Activated T-cell treated with anti-CD3 and anti-CD28 coated beads, Interleukin-2, amount 50 U/mL, for 72 hours (primary cell): ENCODE measurements around the gene EMX1. TPM values are rescaled to one million over a fixed set of nuclear protein-coding genes. Genes with fewer than 3 reads are reported as not detected.

Experiments used
- ATAC-seq, 2 donors: fragments of 150-1000 bp; cut with Tn5 transposase; replicated peaks in 1 of 2; 2 replicates each; pipeline ENCODE4 v1.10.0; 2021; ENCODE audit warnings: moderate library complexity in 2 of 2, mild to moderate bottlenecking in 1 of 2
- DNase-seq, 2 donors: peaks; one replicate each; pipeline ENCODE4 v3.0.0; 2021 to 2022; ENCODE audit warnings: mixed read lengths in 1 of 2
- H3K27ac Mint-ChIP-seq: one replicate; pipeline ENCODE4 v1.8.0; 2022; ENCODE audit warnings: mild to moderate bottlenecking, moderate library complexity, mixed read lengths
- H3K27me3 Mint-ChIP-seq: one replicate; pipeline ENCODE4 v1.8.0; 2022; ENCODE audit warnings: low read depth, mixed read lengths
- H3K36me3 Mint-ChIP-seq, 2 donors: one replicate each; pipeline ENCODE4 v1.8.0; 2022; ENCODE audit warnings: mixed read lengths in 2 of 2, mild to moderate bottlenecking in 1 of 2; ENCODE audit not compliant: insufficient read depth in 2 of 2
- H3K4me1 Mint-ChIP-seq: one replicate; pipeline ENCODE4 v1.8.0; 2022; ENCODE audit warnings: low read depth, mixed read lengths
- H3K4me3 Mint-ChIP-seq, 2 donors: one replicate each; pipeline ENCODE4 v1.8.0; 2022; ENCODE audit warnings: mild to moderate bottlenecking in 2 of 2, mixed read lengths in 2 of 2, moderate library complexity in 2 of 2
- H3K9me3 Mint-ChIP-seq, 2 donors: one replicate each; pipeline ENCODE4 v1.8.0; 2022; ENCODE audit warnings: mixed read lengths in 2 of 2
- total RNA-seq, 2 donors: library from RNA; stranded (reverse); gene quantifications; one replicate each; pipeline ENCODE4 v1.2.3, GENCODE V29; 2022

The EMX1 gene
- total RNA-seq, 2 donors from 2014 or later = 0.44 to 0.50 TPM

DNA sequence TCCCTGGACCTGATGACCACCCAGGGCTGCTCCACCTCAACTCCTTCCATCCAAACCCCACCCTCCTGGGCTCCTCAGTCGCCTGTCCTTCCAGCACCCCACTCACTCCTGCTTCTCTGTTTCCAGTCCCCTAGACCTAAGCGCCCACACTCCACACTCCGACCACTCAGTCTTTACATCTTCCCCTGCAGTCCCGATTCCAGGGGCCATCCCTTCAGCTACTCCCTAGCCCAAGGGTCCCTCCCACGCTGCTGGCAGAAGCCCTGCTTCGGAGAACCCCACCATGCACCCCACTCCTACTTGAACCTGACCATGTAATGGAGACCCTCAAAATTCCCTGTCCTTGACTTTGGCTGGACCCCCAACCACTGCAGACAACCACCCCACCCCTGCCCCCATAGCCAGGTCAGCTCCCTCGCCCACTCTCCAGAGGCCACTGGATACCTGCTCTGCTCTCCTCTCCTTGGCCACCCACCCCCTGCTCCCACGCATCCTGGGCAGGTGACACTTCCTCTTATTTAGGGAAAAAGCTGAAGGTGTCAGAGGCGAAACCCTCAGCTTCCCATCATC, 28.2 kb downstream of the EMX1 start:
- no peaks in the 10 kb centered on the region for H3K4me1 Mint-ChIP-seq
- H3K36me3 Mint-ChIP-seq = no peaks in the 10 kb centered on the region
- no peak overlapping the region for H3K4me3 Mint-ChIP-seq
- H3K27me3 Mint-ChIP-seq = no peaks in the 10 kb centered on the region
- no peak overlapping the region for H3K27ac Mint-ChIP-seq
- ATAC-seq = no peak
- H3K9me3 Mint-ChIP-seq = no peaks in the 10 kb centered on the region
- no peak for DNase-seq

DNA sequence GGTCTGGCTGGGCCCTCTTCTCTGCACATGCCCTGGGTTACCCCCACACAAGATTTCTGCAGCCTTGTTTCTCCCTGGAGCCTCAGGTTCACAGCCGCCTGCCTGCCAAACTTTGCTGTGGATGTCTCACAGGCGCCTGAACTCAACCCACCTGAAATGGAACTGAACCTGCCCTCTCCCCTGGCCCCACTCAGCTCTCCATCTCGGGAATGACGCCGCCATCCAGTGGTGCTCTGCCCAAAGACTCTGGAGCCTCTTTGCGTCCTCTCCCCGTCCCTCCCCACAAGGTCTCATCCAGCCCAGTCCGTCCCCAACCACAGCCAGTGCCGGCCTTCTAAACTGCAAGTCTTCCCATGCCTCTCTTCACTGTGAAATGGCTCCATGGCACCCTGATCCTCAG, 29.1 kb downstream of the EMX1 start:
- H3K27ac Mint-ChIP-seq = no peak overlapping the region
- no peaks in the 10 kb centered on the region for H3K4me1 Mint-ChIP-seq
- DNase-seq (no peak), ATAC-seq (no peak)
- H3K4me3 Mint-ChIP-seq = no peak overlapping the region
- H3K27me3 Mint-ChIP-seq = no peaks in the 10 kb centered on the region
- H3K36me3 Mint-ChIP-seq = no peaks in the 10 kb centered on the region
- no peaks in the 10 kb centered on the region for H3K9me3 Mint-ChIP-seq

DNA sequence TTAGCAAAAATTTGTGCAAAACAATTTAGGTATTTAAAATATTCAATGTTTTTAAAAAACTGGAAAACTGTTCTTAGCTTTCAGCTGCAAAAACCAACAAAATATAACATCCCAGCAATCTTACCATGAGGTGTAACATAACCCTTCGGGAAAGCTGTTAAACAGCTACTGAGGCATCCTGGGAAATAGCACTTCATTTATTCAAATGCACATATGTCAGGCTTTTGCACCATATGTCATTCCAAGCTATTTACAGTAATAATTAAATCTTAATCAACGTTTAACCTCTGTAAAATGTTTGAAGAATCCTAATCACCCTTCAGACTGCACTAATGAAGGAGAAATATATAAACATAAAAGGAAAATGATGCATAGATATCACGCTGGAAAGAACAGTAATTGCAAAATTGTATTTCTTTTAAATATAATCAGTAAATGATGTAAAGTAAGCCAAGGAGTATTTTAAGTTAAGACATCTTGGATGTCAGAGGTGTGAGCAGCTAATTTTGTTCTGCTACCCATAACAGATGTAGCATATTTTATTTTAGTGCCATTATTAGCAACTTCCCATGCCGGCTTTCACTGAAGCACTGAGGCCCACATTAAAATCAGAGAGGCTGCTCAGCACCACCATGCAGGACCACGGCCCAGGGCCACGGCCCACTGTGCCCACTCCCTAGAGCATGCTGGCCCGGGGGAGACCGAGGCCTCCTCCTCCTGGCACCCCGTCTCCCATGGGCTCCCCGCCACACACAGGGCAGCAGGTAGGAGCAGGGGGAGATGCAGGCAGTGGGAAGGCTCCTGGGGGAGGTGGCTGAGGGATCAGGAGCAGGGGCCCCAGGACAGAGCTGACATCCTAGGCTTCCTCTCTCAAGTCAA, 30.9 kb downstream of the EMX1 start:
- H3K9me3 Mint-ChIP-seq = no peaks in the 10 kb centered on the region
- no peak for DNase-seq
- no peak overlapping the region for H3K27ac Mint-ChIP-seq
- ATAC-seq = no peak
- no peaks in the 10 kb centered on the region for H3K36me3 Mint-ChIP-seq
- H3K4me3 Mint-ChIP-seq = no peak overlapping the region
- H3K4me1 Mint-ChIP-seq = no peaks in the 10 kb centered on the region
- no peaks in the 10 kb centered on the region for H3K27me3 Mint-ChIP-seq

DNA sequence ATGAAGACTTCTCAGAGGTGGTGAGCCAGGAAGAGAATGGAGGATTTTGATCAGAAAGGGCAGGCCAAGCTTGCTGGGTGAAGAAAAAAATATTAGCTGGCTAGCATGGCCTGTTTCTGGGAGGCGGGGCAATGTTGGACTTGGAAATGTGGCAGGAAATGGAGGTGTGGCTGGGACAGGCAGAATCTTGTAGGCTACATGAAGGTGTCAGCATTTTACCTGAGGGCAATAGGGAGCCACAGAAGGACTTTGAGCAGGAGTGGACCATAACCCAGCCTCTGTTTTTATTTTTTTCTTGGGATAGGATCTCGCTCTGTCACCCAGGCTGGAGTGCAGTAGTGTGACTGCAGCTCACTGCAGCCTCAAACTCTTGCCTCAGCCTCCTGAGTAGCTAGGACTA, 31.7 kb downstream of the EMX1 start:
- no peak for ATAC-seq
- no peaks in the 10 kb centered on the region for H3K36me3 Mint-ChIP-seq
- H3K4me1 Mint-ChIP-seq = peaks cover 4% of the 10 kb centered on the region
- no peak overlapping the region for H3K27ac Mint-ChIP-seq
- no peak overlapping the region for H3K4me3 Mint-ChIP-seq
- DNase-seq = no peak
- H3K9me3 Mint-ChIP-seq = no peaks in the 10 kb centered on the region
- no peaks in the 10 kb centered on the region for H3K27me3 Mint-ChIP-seq

DNA sequence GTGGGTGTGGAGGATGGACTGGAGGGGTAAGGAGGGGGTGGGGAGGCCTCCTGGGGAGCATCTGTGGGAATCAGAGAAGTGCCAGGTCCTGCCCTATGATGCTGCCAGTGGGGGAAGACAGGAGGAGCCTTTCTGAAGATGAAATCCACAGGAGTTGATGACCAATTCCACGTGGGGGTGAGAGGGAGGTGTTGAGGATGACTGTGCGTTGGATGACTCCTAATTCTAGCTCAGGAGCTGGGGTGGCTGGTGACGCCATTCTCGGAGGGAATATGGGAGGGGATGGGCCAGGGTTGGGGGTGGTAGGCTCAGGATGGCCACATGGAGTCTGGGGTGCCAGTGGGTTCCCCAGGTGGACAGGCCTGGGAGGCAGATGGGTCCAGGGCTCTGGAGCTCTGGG, 32.3 kb downstream of the EMX1 start:
- Mint-ChIP-seq H3K27me3 (no peaks in the 10 kb centered on the region), H3K9me3 (no peaks in the 10 kb centered on the region), H3K36me3 (no peaks in the 10 kb centered on the region), H3K4me3 (no peak overlapping the region), H3K27ac (no peak overlapping the region), H3K4me1 (peaks cover 10% of the 10 kb centered on the region)
- no peak for DNase-seq
- no peak for ATAC-seq

DNA sequence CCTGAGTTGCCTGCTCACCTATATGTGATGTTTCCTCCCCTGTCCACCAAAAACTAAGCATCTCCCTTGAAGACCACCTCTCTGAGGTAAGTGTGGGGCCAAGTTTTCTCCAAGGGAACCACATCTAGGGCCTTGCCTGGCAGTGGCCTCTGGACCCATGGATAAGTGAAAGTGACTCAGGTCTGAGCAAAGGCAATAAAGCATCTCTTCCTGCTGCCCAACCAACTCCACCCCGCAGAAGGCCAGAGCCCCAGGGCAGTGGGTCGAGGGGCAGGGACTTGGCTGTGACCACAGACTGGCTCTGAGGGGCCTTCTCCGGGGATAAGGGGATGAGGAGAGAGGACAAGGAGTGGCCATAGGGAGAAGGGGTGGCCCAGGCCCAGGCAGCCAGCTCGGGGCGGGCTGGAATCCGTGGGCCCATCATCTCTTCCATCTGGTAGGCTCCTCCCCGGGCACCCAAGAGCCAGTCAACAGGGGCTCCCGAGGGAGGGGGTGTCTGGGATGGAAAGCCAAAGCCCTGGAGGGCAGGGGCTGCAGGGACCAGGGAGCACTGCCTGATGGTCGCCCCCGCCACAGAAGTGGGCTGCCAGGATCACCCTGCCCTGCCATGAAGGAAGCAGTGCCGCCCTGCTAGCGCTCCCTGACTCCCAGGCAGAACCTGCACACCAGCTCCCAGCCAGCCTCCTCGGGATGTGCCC, 33.4 kb downstream of the EMX1 start:
- ATAC-seq = no peak
- no peak for DNase-seq
- Mint-ChIP-seq H3K27ac (no peak overlapping the region), H3K36me3 (no peaks in the 10 kb centered on the region), H3K4me1 (peaks cover 10% of the 10 kb centered on the region), H3K9me3 (no peaks in the 10 kb centered on the region), H3K4me3 (no peak overlapping the region), H3K27me3 (no peaks in the 10 kb centered on the region)

DNA sequence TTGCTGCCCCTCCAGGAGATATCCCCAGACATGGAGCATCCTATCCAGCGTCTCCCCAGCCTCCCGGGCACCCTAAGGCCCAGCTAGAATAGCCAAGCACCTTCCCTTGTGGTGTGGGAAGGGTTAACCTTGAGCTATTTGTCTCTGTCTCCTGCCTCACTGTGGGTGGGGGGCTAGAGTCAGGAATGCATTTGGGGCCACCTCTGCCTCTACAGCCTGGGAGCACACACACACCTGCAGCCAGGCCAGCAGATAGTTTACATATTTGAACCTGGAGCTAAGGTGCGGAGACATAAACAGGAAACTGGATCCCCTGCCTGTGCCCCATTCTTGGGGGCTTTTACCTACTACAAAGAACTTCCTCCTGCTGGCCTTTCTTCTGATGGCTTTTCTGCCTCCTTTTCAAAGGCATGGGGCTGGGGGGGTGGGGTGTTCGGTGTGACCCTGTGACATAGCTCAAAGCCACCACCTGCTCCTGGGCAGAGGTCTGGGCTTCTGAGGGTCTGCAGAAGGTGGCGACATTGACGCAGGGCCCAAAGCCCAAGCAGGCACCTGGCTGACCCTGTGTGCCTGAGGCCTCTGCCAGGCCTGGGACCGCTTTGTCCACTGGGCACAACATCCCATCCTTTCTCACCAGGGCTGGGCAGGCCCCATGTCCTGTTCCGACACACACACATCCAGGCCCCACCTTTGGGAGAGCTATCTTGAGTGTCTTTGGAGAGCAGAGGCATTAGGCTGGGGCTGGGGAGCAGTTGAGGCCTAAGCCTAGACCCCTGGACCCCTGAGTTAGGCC, 34.2 kb downstream of the EMX1 start:
- DNase-seq (no peak), ATAC-seq (no peak)
- H3K4me1 Mint-ChIP-seq = peaks cover 10% of the 10 kb centered on the region
- H3K36me3 Mint-ChIP-seq = no peaks in the 10 kb centered on the region
- H3K27me3 Mint-ChIP-seq = no peaks in the 10 kb centered on the region
- H3K9me3 Mint-ChIP-seq = no peaks in the 10 kb centered on the region
- no peak overlapping the region for H3K27ac Mint-ChIP-seq
- no peak overlapping the region for H3K4me3 Mint-ChIP-seq

DNA sequence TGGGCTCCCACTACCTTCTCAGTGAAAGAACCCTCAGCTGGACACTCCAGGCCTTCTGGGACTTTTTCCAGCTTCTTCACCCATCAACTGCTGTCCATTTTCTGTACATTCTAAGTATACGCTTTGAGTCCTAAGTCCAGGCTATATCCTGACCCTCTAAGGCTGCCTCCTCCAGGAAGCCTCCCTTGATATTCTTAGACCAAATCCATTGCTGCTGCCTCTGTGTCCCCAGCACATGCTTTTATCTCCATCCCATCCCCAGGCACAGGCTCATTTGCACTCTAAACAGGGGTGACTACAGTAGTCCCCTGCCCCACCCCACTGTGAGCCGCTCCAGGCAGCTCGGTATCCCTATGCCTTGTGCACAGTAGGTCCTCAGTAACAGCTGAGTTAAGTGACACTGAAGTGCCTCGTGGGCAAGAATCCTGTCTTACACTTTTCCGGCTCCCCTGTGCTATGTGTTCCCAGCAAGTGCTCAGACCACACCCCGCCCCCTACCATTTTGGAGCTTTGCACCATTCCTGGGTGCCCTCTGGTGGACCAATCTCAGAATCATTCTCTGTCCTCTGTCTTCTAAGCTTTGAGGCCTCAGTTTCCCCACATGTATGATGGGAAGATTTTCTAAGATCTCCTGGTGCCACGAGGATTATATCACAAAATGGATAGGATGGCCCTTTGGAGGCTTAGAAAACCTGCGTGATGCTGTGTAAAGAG, 34.9 kb downstream of the EMX1 start:
- Mint-ChIP-seq H3K9me3 (no peaks in the 10 kb centered on the region), H3K4me1 (peaks cover 10% of the 10 kb centered on the region), H3K27ac (no peak overlapping the region), H3K4me3 (no peak overlapping the region), H3K27me3 (no peaks in the 10 kb centered on the region), H3K36me3 (no peaks in the 10 kb centered on the region)
- ATAC-seq = no peak
- DNase-seq = no peak

DNA sequence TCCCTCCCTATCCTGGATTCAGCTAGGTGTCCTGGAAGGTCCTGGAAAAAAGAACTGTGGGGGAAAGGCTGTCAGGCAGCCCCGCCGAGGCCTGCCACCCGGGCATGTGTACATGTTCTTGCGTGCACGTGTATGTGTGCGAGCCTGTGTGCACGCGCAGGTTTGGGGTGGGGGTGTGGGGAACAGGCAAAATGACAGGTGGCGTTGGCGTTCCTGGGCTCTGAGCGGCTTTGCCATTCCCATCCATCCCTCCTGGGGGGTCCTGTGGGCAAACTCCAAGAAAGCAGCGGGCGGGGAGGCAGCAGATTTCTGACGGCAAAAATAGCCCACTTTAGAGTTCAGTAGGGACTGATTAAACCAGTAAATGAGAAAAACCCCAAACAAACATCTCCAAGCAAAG, 35.6 kb downstream of the EMX1 start:
- Mint-ChIP-seq H3K9me3 (no peaks in the 10 kb centered on the region), H3K4me3 (no peak overlapping the region), H3K27me3 (no peaks in the 10 kb centered on the region), H3K27ac (no peak overlapping the region), H3K36me3 (no peaks in the 10 kb centered on the region), H3K4me1 (peaks cover 10% of the 10 kb centered on the region)
- DNase-seq = no peak
- ATAC-seq = no peak

DNA sequence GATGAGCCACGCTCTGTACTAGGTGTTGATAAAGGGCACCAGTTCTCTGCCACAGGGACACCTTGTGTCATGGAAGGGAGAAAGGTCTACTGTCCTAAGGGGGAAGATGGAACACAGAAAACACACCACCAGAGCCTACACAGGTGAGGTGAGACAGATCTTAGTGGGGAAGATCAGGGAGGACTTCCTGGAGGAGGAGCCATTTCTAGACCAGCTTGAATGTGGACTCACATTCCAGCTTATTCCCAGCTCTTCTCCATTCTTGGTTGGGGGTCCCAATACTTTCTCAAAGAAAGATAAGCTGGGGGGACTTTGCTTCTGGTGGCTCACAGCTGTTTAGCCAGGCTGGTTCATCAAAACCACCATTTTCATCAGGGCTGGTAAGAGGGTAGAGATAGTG, 36.2 kb downstream of the EMX1 start:
- H3K27me3 Mint-ChIP-seq = no peaks in the 10 kb centered on the region
- DNase-seq = no peak
- H3K36me3 Mint-ChIP-seq = no peaks in the 10 kb centered on the region
- H3K27ac Mint-ChIP-seq = peak overlapping the region; percentile 24
- H3K9me3 Mint-ChIP-seq = no peaks in the 10 kb centered on the region
- H3K4me3 Mint-ChIP-seq = peak overlapping the region in 1 of 2 donors; percentile 72
- no peak for ATAC-seq
- H3K4me1 Mint-ChIP-seq = peaks cover 10% of the 10 kb centered on the region

DNA sequence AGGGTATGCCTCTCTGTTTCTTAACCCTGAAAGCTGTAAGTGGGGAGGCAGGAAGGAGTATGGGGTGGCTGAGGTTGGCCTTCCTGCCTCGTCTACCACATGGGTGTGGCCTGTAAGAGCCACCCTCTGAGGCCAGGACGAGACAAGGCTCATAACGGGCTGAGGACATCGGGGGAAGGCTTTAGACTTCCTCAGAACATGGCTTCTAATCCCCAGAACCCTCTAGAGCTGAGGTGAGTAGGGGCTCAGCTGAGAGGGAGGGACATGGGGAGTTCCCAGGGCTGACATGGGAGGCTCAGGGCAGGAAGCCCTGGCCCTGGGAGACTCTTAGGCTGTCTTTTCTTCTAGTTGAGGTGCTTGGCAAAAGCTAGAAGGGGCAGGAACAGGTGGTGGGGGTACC, 36.7 kb downstream of the EMX1 start:
- H3K27me3 Mint-ChIP-seq = no peaks in the 10 kb centered on the region
- ATAC-seq = peak; percentile 82 to 89
- peak overlapping the region; percentile 57 to 72 for H3K4me3 Mint-ChIP-seq
- no peaks in the 10 kb centered on the region for H3K36me3 Mint-ChIP-seq
- DNase-seq = peak; percentile 20 to 39
- peak overlapping the region; percentile 24 for H3K27ac Mint-ChIP-seq
- H3K9me3 Mint-ChIP-seq = no peaks in the 10 kb centered on the region
- H3K4me1 Mint-ChIP-seq = peaks cover 10% of the 10 kb centered on the region

DNA sequence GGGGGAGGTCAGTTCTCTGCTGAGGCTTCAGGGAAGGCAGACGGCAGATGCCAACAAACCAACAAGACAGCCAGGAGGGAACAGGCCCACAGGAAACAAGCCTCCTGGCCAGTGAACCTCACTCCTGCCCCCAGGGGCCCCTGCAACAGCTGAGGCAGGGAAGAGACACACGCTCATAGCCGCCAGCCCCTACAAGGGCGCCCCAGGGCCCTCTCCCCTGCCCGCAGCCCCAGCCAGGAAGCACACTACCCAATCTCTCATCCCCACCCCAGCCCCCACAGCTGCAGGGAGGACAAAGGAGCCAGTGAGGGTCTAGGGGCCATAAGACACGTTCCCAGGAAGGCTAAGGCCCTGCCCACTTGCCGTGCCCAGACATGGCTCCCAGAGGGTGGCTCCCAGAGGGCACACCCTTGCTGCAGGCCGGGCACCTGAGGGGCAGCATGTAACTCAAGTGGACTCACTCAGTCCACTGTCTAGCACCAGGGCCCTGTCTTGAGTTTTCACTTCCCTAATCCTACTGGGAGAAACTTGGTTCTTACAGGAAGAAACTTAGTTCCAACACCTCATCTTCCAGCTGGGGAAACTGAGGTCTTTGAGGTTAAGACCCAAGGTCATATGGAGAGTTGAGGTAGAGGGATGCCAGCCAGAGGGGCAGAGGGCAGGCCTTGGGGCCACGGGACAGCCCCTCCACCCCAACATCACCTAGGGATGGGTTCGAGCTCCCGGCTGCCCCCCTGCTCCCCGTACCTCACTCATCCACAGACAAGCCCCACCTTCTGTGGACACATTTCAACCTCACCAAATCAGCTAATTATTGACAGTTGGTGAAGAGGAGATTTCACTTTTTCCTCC, 37.3 kb downstream of the EMX1 start:
- DNase-seq (no peak), ATAC-seq (peak; percentile 14 to 20)
- Mint-ChIP-seq H3K27ac (peak overlapping the region; percentile 24), H3K4me3 (peak overlapping the region; percentile 57 to 72), H3K36me3 (no peaks in the 10 kb centered on the region), H3K4me1 (peaks cover 10% of the 10 kb centered on the region), H3K9me3 (no peaks in the 10 kb centered on the region), H3K27me3 (no peaks in the 10 kb centered on the region)
